HepG2 (cell line): Measurements from ENCODE around the gene EIF4A3.

Experiments
- CC2D1A ChIP-seq: sonication (generic); formaldehyde crosslinking; IDR thresholded peaks from 2 replicates; pipeline ENCODE4 v1.8.1; 2023; ENCODE audit warnings: mild to moderate bottlenecking, missing genetic modification reagents
- EZH2 ChIP-seq: conservative IDR thresholded peaks from 2 replicates; pipeline ENCODE4 v1.6.1; 2012; ENCODE audit warnings: mild to moderate bottlenecking, low read depth, low read length, moderate library complexity
- HDAC2 ChIP-seq: sonication (generic); formaldehyde crosslinking; IDR thresholded peaks from 2 replicates; pipeline ENCODE4 v1.4.0; 2020; ENCODE audit warnings: missing genetic modification reagents
- KIAA2018 ChIP-seq: sonication (generic); formaldehyde crosslinking; IDR thresholded peaks from 2 replicates; pipeline ENCODE4 v1.5.0; 2020; ENCODE audit warnings: mild to moderate bottlenecking, missing genetic modification reagents, borderline replicate concordance
- PBX3 ChIP-seq: sonication (generic); formaldehyde crosslinking; IDR thresholded peaks from 2 replicates; pipeline ENCODE4 v1.8.1; 2023; ENCODE audit warnings: missing genetic modification reagents, inconsistent platforms, borderline replicate concordance
- SPEN ChIP-seq: sonication (generic); formaldehyde crosslinking; IDR thresholded peaks from 2 replicates; pipeline ENCODE4 v1.5.1; 2020; ENCODE audit warnings: low read depth, mild to moderate bottlenecking, missing genetic modification reagents
- U2AF2 ChIP-seq: fragments of 200-400 bp; formaldehyde crosslinking; IDR thresholded peaks from 2 replicates; pipeline ENCODE4 v1.6.1; 2017; ENCODE audit warnings: low read depth, mild to moderate bottlenecking, low read length
- YY1 ChIP-seq: IDR thresholded peaks from 2 replicates; pipeline ENCODE4 v1.6.1; 2011; ENCODE audit warnings: low read length, low read depth, moderate library complexity, mild to moderate bottlenecking; ENCODE audit not compliant: insufficient read depth, insufficient replicate concordance
- ZNF326 ChIP-seq: sonication (generic); formaldehyde crosslinking; IDR thresholded peaks from 2 replicates; pipeline ENCODE4 v1.4.0; 2020; ENCODE audit warnings: missing genetic modification reagents, borderline replicate concordance
- ZNF549 ChIP-seq: sonication (generic); formaldehyde crosslinking; IDR thresholded peaks from 2 replicates; pipeline ENCODE4 v1.5.0; 2020; ENCODE audit warnings: missing genetic modification reagents
- TF ChIP-seq, protein P1 (sequence below): sonication (generic); formaldehyde crosslinking; IDR thresholded peaks from 2 replicates; pipeline ENCODE4 v1.5.0; 2020; ENCODE audit warnings: mild to moderate bottlenecking, missing genetic modification reagents, moderate library complexity
- TF ChIP-seq, protein P2 (sequence below), 2 experiments: IDR thresholded peaks; 2 replicates each; pipeline ENCODE4 v1.6.1; 2011 to 2012; ENCODE audit warnings: low read length in 2 of 2, borderline replicate concordance in 1 of 2, low read depth in 1 of 2, mild to moderate bottlenecking in 1 of 2, moderate library complexity in 1 of 2

DNA sequence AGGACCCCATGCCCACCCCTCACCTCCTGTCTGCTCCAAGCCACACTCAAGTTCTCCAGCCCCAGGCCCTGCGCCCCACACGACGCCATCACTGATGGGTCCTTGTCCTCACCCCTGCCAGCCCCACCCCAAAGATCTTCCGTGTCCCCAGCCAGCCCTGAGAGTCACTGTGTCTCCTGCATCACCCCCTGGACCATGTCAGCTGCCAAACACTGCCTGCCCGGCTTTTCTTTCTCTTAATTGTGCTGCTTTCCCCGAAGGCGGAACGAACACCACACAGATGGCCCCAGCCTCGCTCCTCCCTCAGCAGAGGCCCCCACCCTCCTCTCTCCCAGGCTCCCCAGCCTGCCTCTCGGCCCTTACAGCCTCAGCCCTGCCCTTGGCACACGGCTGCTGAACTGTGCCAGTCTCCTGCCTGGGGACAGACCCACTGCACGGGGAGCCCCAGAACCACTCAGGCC, 50.3 kb downstream of the EIF4A3 start:
- TF ChIP-seq HDAC2 (CRISPR knock-in tag) (no peak), YY1 (no peak), SPEN (CRISPR knock-in tag) (no peak), ZNF549 (CRISPR knock-in tag) (no peak), ZNF326 (CRISPR knock-in tag) (no peak), KIAA2018 (CRISPR knock-in tag) (no peak), U2AF2 (no peak), EZH2 (no peak), PBX3 (CRISPR knock-in tag) (no peak), CC2D1A (CRISPR knock-in tag) (no peak)
- TF ChIP-seq, protein P1, sequence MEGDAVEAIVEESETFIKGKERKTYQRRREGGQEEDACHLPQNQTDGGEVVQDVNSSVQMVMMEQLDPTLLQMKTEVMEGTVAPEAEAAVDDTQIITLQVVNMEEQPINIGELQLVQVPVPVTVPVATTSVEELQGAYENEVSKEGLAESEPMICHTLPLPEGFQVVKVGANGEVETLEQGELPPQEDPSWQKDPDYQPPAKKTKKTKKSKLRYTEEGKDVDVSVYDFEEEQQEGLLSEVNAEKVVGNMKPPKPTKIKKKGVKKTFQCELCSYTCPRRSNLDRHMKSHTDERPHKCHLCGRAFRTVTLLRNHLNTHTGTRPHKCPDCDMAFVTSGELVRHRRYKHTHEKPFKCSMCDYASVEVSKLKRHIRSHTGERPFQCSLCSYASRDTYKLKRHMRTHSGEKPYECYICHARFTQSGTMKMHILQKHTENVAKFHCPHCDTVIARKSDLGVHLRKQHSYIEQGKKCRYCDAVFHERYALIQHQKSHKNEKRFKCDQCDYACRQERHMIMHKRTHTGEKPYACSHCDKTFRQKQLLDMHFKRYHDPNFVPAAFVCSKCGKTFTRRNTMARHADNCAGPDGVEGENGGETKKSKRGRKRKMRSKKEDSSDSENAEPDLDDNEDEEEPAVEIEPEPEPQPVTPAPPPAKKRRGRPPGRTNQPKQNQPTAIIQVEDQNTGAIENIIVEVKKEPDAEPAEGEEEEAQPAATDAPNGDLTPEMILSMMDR (CRISPR knock-in tag), result no peak
- TF ChIP-seq, protein P2, sequence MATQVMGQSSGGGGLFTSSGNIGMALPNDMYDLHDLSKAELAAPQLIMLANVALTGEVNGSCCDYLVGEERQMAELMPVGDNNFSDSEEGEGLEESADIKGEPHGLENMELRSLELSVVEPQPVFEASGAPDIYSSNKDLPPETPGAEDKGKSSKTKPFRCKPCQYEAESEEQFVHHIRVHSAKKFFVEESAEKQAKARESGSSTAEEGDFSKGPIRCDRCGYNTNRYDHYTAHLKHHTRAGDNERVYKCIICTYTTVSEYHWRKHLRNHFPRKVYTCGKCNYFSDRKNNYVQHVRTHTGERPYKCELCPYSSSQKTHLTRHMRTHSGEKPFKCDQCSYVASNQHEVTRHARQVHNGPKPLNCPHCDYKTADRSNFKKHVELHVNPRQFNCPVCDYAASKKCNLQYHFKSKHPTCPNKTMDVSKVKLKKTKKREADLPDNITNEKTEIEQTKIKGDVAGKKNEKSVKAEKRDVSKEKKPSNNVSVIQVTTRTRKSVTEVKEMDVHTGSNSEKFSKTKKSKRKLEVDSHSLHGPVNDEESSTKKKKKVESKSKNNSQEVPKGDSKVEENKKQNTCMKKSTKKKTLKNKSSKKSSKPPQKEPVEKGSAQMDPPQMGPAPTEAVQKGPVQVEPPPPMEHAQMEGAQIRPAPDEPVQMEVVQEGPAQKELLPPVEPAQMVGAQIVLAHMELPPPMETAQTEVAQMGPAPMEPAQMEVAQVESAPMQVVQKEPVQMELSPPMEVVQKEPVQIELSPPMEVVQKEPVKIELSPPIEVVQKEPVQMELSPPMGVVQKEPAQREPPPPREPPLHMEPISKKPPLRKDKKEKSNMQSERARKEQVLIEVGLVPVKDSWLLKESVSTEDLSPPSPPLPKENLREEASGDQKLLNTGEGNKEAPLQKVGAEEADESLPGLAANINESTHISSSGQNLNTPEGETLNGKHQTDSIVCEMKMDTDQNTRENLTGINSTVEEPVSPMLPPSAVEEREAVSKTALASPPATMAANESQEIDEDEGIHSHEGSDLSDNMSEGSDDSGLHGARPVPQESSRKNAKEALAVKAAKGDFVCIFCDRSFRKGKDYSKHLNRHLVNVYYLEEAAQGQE (IDR thresholded peaks at IDR 0.05; ENCODE audit: borderline replicate concordance in 1 of 2, low read depth in 1 of 2, low read length in 2 of 2), result no peak
